Measurements from ENCODE around the gene GRN. TPM values are rescaled to one million over a fixed set of nuclear protein-coding genes. Genes with fewer than 3 reads are reported as not detected.

GRN gene
- total RNA-seq, 4 donors from 2014 or later = 546 to 1,119 (median 694) TPM

DNA sequence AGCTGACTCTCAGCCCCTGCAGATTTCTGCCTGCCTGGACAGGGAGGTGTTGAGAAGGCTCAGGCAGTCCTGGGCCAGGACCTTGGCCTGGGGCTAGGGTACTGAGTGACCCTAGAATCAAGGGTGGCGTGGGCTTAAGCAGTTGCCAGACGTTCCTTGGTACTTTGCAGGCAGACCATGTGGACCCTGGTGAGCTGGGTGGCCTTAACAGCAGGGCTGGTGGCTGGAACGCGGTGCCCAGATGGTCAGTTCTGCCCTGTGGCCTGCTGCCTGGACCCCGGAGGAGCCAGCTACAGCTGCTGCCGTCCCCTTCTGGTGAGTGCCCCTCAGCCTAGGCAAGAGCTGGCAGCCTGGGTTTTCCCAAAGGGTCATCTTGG, 3.9 kb downstream of the GRN start:
- 89% methylated on average over 4 of the region's 6 CpGs; no CpG with 5 or more reads in 1 of the 2 donors for WGBS, 2 donors (ENCODE audit: low coverage in 1 of 2)
- H3K4me1 ChIP-seq = peaks cover 7 to 24% (median 23%) of the 10 kb centered on the region in 4 donors
- no peaks in the 10 kb centered on the region for H3K27me3 ChIP-seq
- in situ Hi-C loops (cut with MboI; ENCODE audit: low pct_ligation_motif_present in 1 of 4, low pct_unique_long_range_greater_than_20kb in 1 of 4, low sequenced_read_pairs in 3 of 4) (no loop called here), intact Hi-C loops (cut with DNase I; ENCODE audit: low total_unique reads) (no loop called here)
- H3K4me3 ChIP-seq = no peak overlapping the region
- no peak overlapping the region for H3K27ac ChIP-seq
- no peaks in the 10 kb centered on the region for H3K9me3 ChIP-seq
- no peak for DNase-seq
- H3K36me3 ChIP-seq = peaks cover 0 to 9% (median 0%) of the 10 kb centered on the region in 4 donors
- TF ChIP-seq POLR2AphosphoS5 (IDR thresholded peaks at IDR 0.05) (no peak), POLR2A (IDR thresholded peaks at IDR 0.05) (no peak), EP300 (IDR thresholded peaks at IDR 0.05; ENCODE audit: low read depth) (no peak)
- TF ChIP-seq, protein P1, sequence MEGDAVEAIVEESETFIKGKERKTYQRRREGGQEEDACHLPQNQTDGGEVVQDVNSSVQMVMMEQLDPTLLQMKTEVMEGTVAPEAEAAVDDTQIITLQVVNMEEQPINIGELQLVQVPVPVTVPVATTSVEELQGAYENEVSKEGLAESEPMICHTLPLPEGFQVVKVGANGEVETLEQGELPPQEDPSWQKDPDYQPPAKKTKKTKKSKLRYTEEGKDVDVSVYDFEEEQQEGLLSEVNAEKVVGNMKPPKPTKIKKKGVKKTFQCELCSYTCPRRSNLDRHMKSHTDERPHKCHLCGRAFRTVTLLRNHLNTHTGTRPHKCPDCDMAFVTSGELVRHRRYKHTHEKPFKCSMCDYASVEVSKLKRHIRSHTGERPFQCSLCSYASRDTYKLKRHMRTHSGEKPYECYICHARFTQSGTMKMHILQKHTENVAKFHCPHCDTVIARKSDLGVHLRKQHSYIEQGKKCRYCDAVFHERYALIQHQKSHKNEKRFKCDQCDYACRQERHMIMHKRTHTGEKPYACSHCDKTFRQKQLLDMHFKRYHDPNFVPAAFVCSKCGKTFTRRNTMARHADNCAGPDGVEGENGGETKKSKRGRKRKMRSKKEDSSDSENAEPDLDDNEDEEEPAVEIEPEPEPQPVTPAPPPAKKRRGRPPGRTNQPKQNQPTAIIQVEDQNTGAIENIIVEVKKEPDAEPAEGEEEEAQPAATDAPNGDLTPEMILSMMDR (IDR thresholded peaks at IDR 0.05) = no peak

DNA sequence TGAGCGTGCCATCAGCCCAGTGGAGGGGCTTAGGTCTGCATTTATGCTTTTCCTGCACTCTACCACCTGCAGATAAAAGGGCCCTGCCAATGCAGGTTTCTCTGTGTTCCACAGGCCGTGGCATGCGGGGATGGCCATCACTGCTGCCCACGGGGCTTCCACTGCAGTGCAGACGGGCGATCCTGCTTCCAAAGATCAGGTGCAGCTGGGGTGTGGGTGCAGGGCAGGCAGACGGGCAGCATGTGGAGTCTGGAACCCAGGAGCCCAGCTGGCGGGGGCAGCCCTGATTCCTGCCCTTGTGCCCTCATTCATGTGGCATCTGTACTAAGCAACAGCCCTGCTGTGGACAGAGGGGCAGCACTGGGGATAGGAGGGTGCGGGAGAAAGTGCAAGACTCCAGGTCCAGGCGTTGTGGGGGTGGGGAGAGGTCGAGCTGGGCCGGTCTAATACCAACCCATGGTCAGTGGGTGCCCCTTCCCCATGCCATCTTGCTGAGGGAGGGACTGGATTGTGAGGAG, 4.5 kb downstream of the GRN start:
- TF ChIP-seq POLR2AphosphoS5 (IDR thresholded peaks at IDR 0.05) = no peak
- TF ChIP-seq EP300 (IDR thresholded peaks at IDR 0.05; ENCODE audit: low read depth) = no peak
- TF ChIP-seq, protein P1 (IDR thresholded peaks at IDR 0.05) = no peak
- no peak for TF ChIP-seq POLR2A (IDR thresholded peaks at IDR 0.05)
- H3K36me3 ChIP-seq = peaks cover 0 to 9% (median 0%) of the 10 kb centered on the region in 4 donors
- in situ Hi-C loops (cut with MboI; ENCODE audit: low pct_ligation_motif_present in 1 of 4, low pct_unique_long_range_greater_than_20kb in 1 of 4, low sequenced_read_pairs in 3 of 4) = no loop called here
- intact Hi-C loops (cut with DNase I; ENCODE audit: low total_unique reads) = no loop called here
- H3K27me3 ChIP-seq = peaks cover under 1% of the 10 kb centered on the region
- no peak overlapping the region for H3K4me3 ChIP-seq
- H3K27ac ChIP-seq = no peak overlapping the region
- peaks cover 7 to 22% (median 19%) of the 10 kb centered on the region in 4 donors for H3K4me1 ChIP-seq
- DNase-seq = no peak
- WGBS, 2 donors (ENCODE audit: low coverage in 1 of 2) = 91% methylated on average over 11 of the region's 12 CpGs; no CpG with 5 or more reads in 1 of the 2 donors
- no peaks in the 10 kb centered on the region for H3K9me3 ChIP-seq

DNA sequence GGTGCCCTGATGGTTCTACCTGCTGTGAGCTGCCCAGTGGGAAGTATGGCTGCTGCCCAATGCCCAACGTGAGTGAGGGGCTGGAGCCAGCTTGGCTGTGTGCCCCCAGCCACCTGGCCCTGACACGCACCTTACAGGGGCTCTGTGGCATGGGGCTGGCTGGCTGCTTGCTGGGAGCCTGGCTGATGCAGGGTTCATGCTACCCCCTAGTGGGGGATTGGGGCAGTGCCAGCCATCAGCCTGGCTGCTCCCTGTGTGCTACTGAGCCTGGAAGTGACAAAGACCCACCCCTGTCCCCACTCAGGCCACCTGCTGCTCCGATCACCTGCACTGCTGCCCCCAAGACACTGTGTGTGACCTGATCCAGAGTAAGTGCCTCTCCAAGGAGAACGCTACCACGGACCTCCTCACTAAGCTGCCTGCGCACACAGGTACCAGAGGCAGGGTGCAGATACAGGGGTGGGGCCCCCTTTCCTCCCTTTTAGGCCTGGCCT, 5.7 kb downstream of the GRN start:
- H3K27me3 ChIP-seq = peaks cover 6% of the 10 kb centered on the region
- intact Hi-C loops (cut with DNase I; ENCODE audit: low total_unique reads) = no loop called here
- no peak overlapping the region for H3K4me3 ChIP-seq
- H3K9me3 ChIP-seq = no peaks in the 10 kb centered on the region
- H3K27ac ChIP-seq = no peak overlapping the region
- peaks cover 0 to 9% (median 0%) of the 10 kb centered on the region in 4 donors for H3K36me3 ChIP-seq
- 78% methylated on average over 5 of the region's 6 CpGs; no CpG with 5 or more reads in 1 of the 2 donors for WGBS, 2 donors (ENCODE audit: low coverage in 1 of 2)
- no peak for TF ChIP-seq POLR2A (IDR thresholded peaks at IDR 0.05)
- TF ChIP-seq, protein P1 (IDR thresholded peaks at IDR 0.05) = peak; percentile 61 to 80 (median 76)
- H3K4me1 ChIP-seq = peaks cover 5 to 18% (median 15%) of the 10 kb centered on the region in 4 donors
- peak; percentile 71 for DNase-seq
- in situ Hi-C loops (cut with MboI; ENCODE audit: low pct_ligation_motif_present in 1 of 4, low pct_unique_long_range_greater_than_20kb in 1 of 4, low sequenced_read_pairs in 3 of 4) = no loop called here

DNA sequence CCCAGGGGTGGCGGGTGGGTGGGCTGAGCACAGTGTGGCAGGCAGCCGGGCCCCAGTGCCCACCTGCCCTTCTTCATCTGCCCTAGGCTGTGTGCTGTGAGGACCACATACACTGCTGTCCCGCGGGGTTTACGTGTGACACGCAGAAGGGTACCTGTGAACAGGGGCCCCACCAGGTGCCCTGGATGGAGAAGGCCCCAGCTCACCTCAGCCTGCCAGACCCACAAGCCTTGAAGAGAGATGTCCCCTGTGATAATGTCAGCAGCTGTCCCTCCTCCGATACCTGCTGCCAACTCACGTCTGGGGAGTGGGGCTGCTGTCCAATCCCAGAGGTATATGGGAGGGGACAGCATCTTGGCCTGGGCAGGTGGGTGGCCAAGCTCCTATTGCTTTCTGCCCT, 6.4 kb downstream of the GRN start:
- Histone ChIP-seq H3K4me3 (no peak overlapping the region), H3K4me1 (peaks cover 0 to 12% (median 9%) of the 10 kb centered on the region in 4 donors), H3K27me3 (peaks cover 6% of the 10 kb centered on the region), H3K36me3 (peaks cover 0 to 9% (median 0%) of the 10 kb centered on the region in 4 donors), H3K27ac (no peak overlapping the region), H3K9me3 (no peaks in the 10 kb centered on the region)
- in situ Hi-C loops (cut with MboI; ENCODE audit: low pct_ligation_motif_present in 1 of 4, low pct_unique_long_range_greater_than_20kb in 1 of 4, low sequenced_read_pairs in 3 of 4) (no loop called here), intact Hi-C loops (cut with DNase I; ENCODE audit: low total_unique reads) (no loop called here)
- DNase-seq = no peak
- WGBS, 2 donors (ENCODE audit: low coverage in 1 of 2) = 78% methylated on average over 7 of the region's 8 CpGs; no CpG with 5 or more reads in 1 of the 2 donors
- TF ChIP-seq EP300 (IDR thresholded peaks at IDR 0.05; ENCODE audit: low read depth) (no peak), POLR2A (IDR thresholded peaks at IDR 0.05) (no peak), POLR2AphosphoS5 (IDR thresholded peaks at IDR 0.05) (no peak)
- TF ChIP-seq, protein P1 (IDR thresholded peaks at IDR 0.05) = no peak
